T-helper 9 cell (primary cell): ENCODE results near the gene CEP41.
"Not testable (repeated sequence)": the region's sequence is repeated elsewhere in the genome, so short reads cannot be mapped to it uniquely, and the experiment has no call there.

ENCODE experiments used
- DNase-seq: peaks from one replicate; pipeline ENCODE4 v3.0.0-alpha.2; 2020

Gene CEP41

DNA sequence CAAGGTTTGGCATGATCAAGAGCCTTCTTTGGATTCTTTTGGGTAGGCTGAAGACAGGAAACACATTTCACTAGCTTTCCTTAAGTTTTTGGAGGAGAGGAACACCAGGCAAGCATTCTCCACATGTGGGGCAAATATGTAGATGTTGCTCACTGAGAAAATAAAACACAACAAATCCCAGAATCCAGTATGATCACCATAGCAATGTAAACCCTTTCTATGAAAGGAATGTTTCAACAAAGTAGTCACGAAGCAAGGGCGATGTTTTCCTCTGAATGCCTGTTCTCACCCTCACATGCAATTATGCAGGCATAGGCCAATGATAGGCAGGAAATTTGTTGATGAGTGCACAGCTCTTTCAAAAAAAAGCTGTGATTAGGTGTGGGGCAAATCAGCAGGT, 20.5 kb upstream of the CEP41 start:
- no peak for DNase-seq

DNA sequence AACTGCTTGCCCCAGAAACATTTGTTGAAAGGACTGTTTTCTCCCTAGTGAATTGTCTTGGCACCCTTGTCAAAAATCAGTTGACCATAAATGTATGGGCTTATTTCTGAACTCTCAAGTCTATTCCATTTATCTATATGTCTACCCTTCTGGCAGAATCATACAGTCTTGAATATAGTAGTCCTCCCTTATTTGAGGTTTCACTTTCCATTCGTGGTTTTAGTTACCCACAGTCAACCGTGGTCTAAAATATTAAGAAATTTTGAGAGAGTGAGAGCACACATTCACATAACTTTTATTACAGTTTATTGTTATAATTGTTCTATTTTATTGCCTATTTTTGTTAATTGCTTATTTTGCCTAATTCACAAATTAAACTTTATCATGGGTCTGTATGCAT, 17.4 kb upstream of the CEP41 start:
- DNase-seq, result no peak

DNA sequence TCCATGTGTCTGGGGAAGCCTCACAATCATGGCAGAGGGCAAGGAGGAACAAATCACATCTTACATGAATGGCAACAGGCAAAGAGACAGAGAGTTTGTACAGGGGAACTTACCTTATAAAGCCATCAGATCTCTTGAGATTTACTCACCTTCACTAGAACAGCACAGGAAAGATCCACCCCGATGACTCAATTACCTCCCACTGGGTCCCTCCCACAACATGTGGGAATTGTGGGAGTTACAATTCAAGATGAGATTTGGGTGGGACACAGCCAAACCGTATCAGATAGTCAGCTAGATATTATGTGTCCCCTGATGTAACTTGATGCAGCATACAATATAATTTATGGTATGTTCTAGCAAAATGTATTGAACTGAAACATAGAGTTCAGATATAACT, 14.1 kb upstream of the CEP41 start:
- DNase-seq, result no peak

- DNase-seq, result no peak
These were observed 12.1 kb upstream of the CEP41 start for GRCh38 chr7:130452951-130453350.

DNA sequence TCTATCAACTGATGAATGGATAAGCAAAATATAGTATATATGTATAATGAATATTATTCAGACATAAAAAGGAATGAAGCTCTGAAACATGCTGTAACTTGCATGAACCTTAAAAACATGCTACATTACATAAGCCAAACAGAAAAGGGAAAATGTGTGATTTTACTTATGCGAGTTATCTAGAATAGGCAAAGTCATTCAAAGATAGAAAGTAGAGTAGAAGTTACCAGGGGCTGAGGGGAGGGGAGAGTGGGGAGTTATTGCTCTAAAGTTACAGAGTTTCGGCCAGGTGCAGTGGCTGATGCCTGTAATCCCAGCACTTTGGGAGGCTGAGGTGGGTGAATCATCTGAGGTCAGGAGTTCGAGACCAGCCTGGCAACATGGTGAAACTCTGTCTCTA, 10.5 kb upstream of the CEP41 start:
- not testable (repeated sequence) for DNase-seq

GRCh38 chr7:130446259-130446658, 5.4 kb upstream of the CEP41 start:
- DNase-seq, result no peak

GRCh38 chr7:130444751-130445407, 4.1 kb upstream of the CEP41 start:
- DNase-seq, result no peak

DNA sequence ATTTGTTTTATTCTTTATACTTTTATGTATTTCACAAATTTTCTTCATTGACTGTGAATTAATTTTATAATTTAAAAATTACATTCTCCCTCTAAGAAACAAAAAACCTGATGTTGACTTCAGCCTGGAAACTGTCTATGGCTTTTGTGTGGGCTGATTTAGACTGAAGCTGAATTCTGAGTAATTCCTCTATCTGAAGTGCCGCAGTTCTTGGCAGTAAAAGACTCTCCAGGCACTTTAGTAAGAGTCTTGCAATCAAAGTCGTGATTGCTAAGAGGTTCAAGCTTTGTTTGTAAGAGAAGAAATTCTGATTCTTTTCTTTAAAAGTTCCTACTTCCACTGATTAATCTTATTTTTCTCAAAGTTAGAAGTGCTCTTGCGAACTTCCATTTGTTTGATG, 3.4 kb upstream of the CEP41 start:
- no peak for DNase-seq

DNA sequence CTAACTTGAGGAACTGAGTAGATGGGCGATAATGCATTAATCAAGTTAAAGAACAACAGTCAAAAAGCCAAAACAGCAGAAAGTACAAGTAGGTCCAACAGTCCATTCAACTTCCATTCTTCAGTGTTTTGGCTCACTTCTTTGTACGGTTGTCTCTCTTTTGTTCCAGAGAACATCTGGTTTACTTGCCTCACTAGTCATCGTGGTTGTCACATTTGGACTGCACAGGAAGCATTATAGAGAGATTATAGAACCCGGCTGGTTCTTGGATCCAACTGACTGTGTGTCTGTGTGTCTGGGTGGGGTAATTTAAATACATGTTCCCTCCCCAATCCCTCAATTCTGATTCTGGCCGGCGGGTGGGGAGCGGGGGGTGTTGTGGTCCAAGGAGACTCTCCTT, 1.8 kb upstream of the CEP41 start:
- DNase-seq, result no peak

GRCh38 chr7:130441408-130441869, 623 bp upstream of the CEP41 start:
- DNase-seq, result no peak

DNA sequence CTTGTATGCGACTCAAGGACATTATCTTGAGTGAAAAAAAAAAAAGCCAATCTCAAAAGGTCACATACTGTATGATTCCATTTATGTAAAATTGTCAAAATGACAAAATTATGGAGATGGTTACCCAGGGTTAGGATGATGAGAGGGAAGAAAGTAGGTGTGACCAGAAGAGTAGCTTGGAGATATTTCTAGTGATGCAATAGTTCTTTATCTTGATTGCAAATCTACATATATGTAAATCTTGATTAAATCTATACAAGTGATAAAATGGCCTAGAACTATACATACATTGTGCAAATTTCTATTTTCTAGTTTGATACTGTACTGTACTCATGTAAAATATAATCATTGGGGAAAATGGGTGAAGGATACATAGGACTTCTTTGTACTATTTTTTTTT, 4.6 kb downstream of the CEP41 start:
- no peak for DNase-seq

DNA sequence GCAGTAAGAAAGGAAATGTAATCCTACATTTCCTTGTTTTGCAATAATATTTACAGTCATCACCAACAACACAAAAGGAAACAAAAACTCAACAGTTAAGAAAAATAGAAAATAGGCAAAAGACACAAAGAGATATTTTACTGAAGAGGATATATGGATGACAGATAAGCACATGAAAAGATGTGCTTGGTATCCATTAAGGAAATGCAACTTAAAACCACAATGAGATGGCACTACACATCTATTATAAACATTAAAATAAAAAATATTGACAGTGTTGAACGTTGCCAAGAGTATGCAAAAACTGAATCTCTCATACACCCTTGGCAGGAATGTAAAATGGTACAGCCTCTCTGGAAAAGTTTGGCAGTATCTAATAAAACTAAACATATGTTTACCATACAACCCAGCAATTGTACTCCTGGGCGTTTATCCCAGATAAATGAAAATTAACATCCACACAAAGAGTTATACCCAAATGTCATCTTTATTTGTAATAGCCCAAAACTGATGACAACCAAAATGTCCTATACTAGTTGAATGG, 5.4 kb downstream of the CEP41 start:
- no peak for DNase-seq

DNA sequence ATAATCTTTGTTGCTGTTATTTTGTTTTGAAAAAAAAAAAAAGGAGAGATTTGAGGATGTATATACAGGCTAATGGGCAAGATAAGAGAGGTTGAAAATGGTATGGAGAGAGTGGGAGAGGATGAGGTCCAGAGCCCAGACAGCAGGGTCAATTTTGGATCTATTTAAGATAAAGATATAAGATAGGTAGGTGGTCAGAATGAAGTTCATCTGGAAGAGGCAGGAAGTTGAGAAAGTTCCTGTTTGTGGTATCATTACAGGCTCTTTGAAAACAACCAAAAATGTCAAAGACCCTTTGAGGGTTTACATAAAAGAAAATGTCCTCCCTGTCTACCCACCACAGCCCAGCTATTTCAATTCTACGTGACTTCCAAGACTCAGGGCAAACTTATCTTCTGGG, 7.5 kb downstream of the CEP41 start:
- DNase-seq, result no peak

DNA sequence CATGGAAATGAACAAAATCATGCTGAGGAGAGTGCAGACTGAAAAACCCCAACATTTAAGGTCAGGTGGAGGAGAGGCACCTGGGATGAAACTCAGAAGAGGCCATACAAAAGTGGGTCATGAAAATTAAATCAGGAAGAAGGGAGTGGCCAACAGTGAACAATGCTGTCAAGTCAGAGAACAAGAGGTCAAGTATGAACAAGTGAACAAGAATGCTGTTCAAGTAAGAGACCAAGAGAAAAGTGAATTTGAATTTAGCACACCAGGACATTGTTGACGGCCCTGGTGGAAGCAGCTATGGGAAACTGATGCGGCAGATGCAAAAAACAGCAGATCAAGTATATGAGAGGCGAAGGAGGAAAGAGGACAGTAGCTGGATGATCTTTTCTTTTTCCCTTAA, 7.9 kb downstream of the CEP41 start:
- DNase-seq, result no peak

GRCh38 chr7:130430841-130431666, 9.8 kb downstream of the CEP41 start:
- DNase-seq, result no peak

- DNase-seq, result no peak
These were observed 10.7 kb downstream of the CEP41 start for GRCh38 chr7:130430115-130430514.

DNA sequence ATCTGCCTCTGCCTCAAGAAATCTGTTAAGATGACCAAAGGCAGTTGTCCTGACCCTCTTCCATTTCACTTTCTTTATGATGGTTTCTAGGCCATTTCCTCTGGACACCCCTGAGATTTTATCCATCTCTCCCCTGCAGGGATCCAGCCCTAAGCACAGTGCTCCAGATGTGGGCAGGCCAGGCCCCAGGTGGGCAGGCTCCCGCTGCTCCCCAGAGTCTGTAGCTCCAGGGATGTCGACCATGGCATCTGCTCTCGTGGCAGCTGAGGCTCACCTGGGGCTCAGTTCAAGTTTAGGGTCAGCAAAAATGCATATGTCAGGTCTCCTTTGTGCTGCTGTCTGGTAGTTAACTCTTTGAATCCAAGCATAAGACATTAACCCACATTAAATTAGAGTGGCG, 11.8 kb downstream of the CEP41 start:
- DNase-seq, result no peak

DNA sequence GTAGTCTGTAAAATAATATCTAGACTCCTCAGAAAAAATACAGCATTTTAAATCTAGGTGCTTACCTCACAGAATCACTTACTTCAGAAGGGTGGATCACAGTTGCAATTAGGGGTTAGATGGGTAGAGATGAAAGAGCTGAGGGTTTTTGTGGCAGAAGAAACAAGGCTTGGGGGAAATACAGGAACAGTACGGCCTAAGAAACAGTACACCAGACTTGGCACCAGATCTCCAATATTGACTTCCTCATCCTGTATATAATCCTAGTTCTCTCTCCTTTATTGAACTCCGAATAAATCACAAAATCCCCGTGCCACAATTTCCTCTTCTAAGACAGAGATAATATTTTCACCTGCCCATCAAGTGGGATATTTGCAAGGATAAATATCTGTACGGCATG, 14.3 kb downstream of the CEP41 start:
- no peak for DNase-seq

GRCh38 chr7:130425796-130426195, 15.0 kb downstream of the CEP41 start:
- no peak for DNase-seq

- no peak for DNase-seq
These were observed 17.2 kb downstream of the CEP41 start for GRCh38 chr7:130423501-130424037.

DNA sequence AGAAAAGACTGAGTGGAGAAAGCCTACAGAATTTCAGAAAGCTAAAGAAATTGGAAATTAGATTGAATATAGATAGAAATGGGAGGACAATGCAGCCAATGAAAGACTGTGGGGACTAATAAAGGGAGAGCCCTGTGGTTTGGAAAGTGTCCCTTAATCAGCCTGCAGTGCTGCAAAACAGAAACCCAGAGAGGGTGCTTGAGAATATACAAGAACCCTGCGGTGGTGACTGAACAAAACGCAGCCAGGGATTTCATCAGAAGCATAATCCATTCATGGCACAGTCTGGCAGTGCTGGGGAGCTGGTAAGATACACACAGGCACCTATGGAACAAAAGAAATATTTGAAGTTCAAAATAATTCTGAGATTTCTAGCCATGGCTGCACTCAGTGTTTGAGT, 19.1 kb downstream of the CEP41 start:
- no peak for DNase-seq

GRCh38 chr7:130420943-130421578, 19.8 kb downstream of the CEP41 start:
- DNase-seq, result no peak

GRCh38 chr7:130419658-130420057, 21.2 kb downstream of the CEP41 start:
- no peak for DNase-seq
